Osteocyte (in vitro differentiated cells): ENCODE results near the gene CAMK2G. TPM values are rescaled to one million over a fixed set of nuclear protein-coding genes. Genes with fewer than 3 reads are reported as not detected.
A peak's percentile ranks its signal among the peaks of the same experiment; 100 is the strongest.

Experiments
- DNase-seq: peaks from one replicate; pipeline ENCODE4 v3.0.0; 2021; ENCODE audit warnings: mixed read lengths; ENCODE audit not compliant: unreplicated experiment; ENCODE audit errors: extremely low spot score
- H3K27ac Mint-ChIP-seq: one replicate; pipeline ENCODE4 v1.8.0; 2021; ENCODE audit warnings: mild to moderate bottlenecking, mixed read lengths; ENCODE audit not compliant: unreplicated experiment
- H3K27me3 Mint-ChIP-seq: one replicate; pipeline ENCODE4 v1.8.0; 2021; ENCODE audit warnings: mixed read lengths; ENCODE audit not compliant: unreplicated experiment
- H3K36me3 Mint-ChIP-seq: one replicate; pipeline ENCODE4 v1.8.0; 2021; ENCODE audit warnings: mixed read lengths; ENCODE audit not compliant: unreplicated experiment
- H3K4me1 Mint-ChIP-seq: one replicate; pipeline ENCODE4 v1.8.0; 2021; ENCODE audit warnings: mixed read lengths; ENCODE audit not compliant: unreplicated experiment
- H3K4me3 Mint-ChIP-seq: one replicate; pipeline ENCODE4 v1.8.0; 2021; ENCODE audit warnings: mild to moderate bottlenecking, moderate library complexity, mixed read lengths; ENCODE audit not compliant: unreplicated experiment
- H3K9me3 Mint-ChIP-seq: one replicate; pipeline ENCODE4 v1.8.0; 2021; ENCODE audit warnings: mixed read lengths; ENCODE audit not compliant: unreplicated experiment
- total RNA-seq: library from RNA; stranded (reverse); gene quantifications from 2 replicates; pipeline ENCODE4 v1.2.1, GENCODE V29; 2021
- TF ChIP-seq, protein P1 (sequence below): fragments of 200-600 bp; sonication (generic); IDR thresholded peaks from 2 replicates; pipeline ENCODE4 v1.5.0; 2021; ENCODE audit warnings: antibody characterized with exemption, mild to moderate bottlenecking, moderate library complexity

CAMK2G gene
- total RNA-seq, 1 donor from 2014 or later: 37.6 TPM

DNA sequence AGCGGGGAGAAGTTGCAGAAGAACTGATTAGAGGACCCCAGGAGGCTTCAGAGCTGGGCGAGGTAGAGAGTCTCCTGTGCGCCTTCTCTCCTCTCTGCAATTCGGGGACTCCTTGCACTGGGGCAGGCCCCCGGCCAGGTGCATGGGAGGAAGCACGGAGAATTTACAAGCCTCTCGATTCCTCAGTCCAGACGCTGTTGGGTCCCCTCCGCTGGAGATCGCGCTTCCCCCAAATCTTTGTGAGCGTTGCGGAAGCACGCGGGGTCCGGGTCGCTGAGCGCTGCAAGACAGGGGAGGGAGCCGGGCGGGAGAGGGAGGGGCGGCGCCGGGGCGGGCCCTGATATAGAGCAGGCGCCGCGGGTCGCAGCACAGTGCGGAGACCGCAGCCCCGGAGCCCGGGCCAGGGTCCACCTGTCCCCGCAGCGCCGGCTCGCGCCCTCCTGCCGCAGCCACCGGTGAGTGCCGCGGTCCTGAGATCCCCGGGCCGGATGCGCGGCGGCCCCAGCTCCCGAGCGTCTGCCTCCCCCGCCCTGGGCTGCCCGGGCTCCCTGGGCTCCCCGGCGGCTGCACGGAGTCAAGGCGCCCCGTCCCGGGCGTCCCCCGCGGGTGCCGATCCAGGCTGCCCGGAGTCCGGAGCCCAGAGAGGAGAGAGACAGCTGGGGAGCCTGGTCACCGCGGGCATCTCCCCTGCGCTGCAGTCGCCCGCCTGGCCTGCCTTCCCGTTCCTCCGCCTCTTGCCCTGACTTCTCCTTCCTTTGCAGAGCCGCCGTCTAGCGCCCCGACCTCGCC is 36.6 kb upstream of the CAMK2G start, which contains the start of gene PLAU:
PLAU (plus strand) TSS at position 369 of the 789 bp plus-strand sequence. CDS start 424 bp downstream, outside the sequence.
- DNase-seq: peak; percentile 86
- TF ChIP-seq, protein P1, sequence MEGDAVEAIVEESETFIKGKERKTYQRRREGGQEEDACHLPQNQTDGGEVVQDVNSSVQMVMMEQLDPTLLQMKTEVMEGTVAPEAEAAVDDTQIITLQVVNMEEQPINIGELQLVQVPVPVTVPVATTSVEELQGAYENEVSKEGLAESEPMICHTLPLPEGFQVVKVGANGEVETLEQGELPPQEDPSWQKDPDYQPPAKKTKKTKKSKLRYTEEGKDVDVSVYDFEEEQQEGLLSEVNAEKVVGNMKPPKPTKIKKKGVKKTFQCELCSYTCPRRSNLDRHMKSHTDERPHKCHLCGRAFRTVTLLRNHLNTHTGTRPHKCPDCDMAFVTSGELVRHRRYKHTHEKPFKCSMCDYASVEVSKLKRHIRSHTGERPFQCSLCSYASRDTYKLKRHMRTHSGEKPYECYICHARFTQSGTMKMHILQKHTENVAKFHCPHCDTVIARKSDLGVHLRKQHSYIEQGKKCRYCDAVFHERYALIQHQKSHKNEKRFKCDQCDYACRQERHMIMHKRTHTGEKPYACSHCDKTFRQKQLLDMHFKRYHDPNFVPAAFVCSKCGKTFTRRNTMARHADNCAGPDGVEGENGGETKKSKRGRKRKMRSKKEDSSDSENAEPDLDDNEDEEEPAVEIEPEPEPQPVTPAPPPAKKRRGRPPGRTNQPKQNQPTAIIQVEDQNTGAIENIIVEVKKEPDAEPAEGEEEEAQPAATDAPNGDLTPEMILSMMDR: no peak
- Mint-ChIP-seq H3K27ac (peak within 1 kb of the TSS; percentile 94), H3K4me1 (peaks cover 94% of the 10 kb centered on the region), H3K36me3 (peaks cover 30% of the 10 kb centered on the region), H3K4me3 (peak within 1 kb of the TSS; percentile 97), H3K9me3 (no peaks in the 10 kb centered on the region), H3K27me3 (no peaks in the 10 kb centered on the region)

DNA sequence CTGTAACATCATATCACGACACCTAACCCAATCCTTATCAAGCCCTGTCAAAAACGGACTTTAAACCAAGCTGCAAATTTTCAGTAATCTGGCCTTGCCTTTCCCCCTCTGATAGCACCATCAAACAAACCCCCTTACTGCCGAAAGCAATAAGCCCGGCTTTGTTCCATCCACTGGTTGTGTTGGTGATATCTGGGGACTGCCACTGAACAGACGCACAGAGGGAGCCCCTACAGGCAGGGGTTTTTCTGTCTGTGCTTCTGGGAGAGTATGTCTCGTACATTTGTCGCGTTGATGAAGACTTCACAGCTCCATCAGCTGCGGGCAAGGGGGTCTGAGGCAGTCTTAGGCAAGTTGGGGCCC is 36.0 kb upstream of the CAMK2G start:
- Mint-ChIP-seq H3K27me3 (no peaks in the 10 kb centered on the region), H3K4me1 (peaks cover 93% of the 10 kb centered on the region), H3K9me3 (no peaks in the 10 kb centered on the region), H3K36me3 (peaks cover 26% of the 10 kb centered on the region), H3K4me3 (peak overlapping the region; percentile 85), H3K27ac (peak overlapping the region; percentile 94)
- DNase-seq: no peak
- TF ChIP-seq, protein P1: no peak

DNA sequence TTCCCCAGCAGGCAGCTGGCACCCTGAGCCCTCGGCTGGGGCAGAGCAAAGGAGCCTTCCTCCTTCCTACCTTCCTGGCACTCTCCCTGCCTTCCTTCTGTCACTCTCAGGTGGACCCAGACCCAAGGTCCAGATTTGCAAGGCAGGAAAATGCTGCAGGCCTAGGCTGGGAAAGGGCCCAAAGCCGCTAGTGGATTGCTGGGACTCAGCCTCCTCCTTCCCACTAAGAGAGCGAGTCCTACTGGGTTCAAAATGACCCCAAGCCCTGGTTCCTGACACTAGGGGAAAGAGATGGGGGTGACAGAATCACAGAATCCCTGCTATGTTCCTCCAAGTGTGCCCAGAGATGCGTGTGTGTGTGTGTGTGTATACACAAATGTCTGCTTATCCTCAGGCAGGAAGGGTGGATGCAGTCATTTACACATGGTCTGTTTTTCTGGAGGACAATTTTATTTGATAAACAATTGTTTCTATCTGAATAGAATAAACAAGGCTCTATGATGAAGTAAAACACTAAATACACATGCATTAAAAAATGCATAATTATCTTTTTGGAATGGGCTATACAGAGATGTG is 35.3 kb upstream of the CAMK2G start:
- peaks cover 19% of the 10 kb centered on the region for H3K36me3 Mint-ChIP-seq
- H3K4me3 Mint-ChIP-seq: peak overlapping the region; percentile 85
- peak overlapping the region; percentile 94 for H3K27ac Mint-ChIP-seq

DNA sequence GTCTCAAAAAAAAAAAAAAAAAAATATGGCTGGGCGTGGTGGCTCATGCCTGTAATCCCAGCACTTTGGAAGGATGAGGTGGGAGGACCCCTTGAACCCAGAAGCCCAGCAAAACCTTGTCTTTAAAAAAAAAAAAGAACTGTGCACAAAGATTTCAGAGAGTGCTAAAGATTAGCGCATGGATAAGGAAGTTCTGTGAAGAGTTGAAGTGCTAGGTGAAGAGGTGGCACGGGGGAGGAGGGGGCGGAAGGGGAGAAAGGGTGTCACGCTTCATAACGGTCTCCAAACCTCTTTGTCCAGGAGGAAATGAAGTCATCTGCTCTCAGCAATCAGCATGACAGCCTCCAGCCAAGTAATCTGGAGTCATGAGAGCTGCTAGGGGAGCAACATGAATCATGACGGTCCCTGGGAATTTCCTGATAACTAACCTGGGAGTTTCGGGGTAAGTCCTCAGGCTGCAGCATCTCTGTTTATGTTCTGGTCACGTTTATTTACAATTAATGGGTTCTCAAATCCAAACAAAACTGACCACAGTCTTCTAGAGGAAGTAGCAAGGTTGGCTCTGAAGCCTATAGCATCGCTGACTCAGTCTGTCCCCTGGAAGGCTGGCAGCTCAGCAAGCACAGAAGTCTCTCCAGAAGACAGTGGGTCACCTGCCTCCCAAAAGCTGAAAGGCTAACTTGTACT is 34.6 kb upstream of the CAMK2G start:
- H3K36me3 Mint-ChIP-seq: peaks cover 16% of the 10 kb centered on the region
- H3K4me3 Mint-ChIP-seq: no peak overlapping the region
- H3K27me3 Mint-ChIP-seq: no peaks in the 10 kb centered on the region
- peak overlapping the region; percentile 94 for H3K27ac Mint-ChIP-seq
- peaks cover 81% of the 10 kb centered on the region for H3K4me1 Mint-ChIP-seq
- no peaks in the 10 kb centered on the region for H3K9me3 Mint-ChIP-seq
- DNase-seq: no peak
- TF ChIP-seq, protein P1: no peak

More for the DNA sequence above, 35.3 kb upstream of the CAMK2G start:
- TF ChIP-seq, protein P1: no peak
- Mint-ChIP-seq H3K4me1 (peaks cover 88% of the 10 kb centered on the region), H3K27me3 (no peaks in the 10 kb centered on the region), H3K9me3 (no peaks in the 10 kb centered on the region)
- no peak for DNase-seq
